HG03103 (cell line): ENCODE measurements around the gene RRAGC.
A peak's percentile ranks its signal among the peaks of the same experiment; 100 is the strongest.

ENCODE experiments used
- ATAC-seq: cut with Tn5 transposase; IDR thresholded peaks from one replicate; pipeline ENCODE4 v1.9.1; 2021; ENCODE audit warnings: low read depth; ENCODE audit not compliant: unreplicated experiment

The RRAGC gene, protein sequence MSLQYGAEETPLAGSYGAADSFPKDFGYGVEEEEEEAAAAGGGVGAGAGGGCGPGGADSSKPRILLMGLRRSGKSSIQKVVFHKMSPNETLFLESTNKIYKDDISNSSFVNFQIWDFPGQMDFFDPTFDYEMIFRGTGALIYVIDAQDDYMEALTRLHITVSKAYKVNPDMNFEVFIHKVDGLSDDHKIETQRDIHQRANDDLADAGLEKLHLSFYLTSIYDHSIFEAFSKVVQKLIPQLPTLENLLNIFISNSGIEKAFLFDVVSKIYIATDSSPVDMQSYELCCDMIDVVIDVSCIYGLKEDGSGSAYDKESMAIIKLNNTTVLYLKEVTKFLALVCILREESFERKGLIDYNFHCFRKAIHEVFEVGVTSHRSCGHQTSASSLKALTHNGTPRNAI

DNA sequence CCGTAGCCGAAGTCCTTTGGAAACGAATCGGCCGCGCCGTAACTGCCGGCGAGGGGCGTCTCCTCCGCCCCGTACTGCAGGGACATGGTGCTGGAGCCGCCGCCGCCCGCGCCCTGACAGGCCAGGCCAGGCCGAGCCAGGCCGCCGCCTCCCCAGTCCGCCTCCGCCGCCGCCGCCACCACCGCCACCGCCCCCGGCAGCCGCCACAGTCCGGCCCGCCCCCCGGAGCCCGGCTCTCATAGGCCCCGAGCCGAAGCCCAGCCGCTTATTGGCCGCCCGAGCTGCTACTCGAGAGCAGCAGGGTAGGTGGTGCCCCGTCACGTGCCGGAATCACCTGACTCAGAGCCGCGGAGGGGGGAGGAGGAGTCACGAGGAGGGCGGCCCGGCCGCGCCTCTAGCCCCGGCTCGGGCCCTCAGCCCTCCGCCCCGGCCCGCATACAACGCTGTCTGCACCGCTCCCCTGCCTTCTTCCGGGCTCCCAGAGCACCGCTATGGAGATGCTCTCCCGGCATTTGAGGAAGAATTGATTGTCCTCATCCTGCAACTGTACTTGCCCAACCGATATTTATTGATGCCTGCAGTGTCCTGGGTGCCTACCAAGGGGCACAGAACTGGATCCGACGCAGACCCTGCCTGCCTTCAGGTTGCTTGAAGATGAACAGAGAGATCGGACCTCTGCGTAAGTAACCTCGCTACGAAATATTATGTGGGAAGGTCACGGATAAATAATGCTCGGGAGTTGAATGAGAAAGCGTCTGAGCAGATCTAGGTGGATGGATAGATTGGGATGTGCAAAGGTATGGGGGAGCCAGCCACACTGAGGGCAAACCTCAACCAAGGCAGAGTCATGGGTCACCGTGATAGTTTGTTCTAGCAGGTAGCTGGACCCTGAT is at the start of gene RRAGC:
RRAGC (minus strand) TSS at position 212 of the 893 bp plus-strand sequence; CDS start at position 86, 126 bp downstream.
- ATAC-seq, result peak; percentile 89

DNA sequence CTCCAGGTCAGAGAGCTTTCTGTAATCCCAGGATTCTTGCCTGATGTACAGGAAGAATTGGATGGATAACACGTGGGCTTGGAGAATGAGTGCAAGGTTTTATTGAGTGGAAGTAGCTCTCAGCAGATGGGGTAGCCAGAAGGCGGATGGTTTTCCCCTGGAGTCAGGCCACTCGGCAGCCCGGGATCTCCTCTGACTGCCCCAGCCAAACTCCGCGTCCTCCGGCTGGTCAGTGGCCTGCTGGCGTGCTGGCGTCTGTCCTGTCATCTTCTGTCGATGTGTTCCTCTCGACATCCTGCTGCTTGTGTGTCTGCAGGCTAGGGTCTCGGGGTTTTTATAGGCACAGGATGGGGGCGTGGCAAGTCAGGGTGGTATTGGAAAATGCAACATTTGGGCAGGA is 49.2 kb upstream of the RRAGC start:
- no peak for ATAC-seq

GRCh38 chr1:38905985-38906384 is 46.4 kb upstream of the RRAGC start:
- no peak for ATAC-seq

GRCh38 chr1:38899560-38899959 is 40.0 kb upstream of the RRAGC start:
- ATAC-seq, result no peak

- no peak for ATAC-seq
Observed at GRCh38 chr1:38898653-38899230, 39.2 kb upstream of the RRAGC start.

GRCh38 chr1:38896169-38896568 is 36.6 kb upstream of the RRAGC start:
- no peak for ATAC-seq

DNA sequence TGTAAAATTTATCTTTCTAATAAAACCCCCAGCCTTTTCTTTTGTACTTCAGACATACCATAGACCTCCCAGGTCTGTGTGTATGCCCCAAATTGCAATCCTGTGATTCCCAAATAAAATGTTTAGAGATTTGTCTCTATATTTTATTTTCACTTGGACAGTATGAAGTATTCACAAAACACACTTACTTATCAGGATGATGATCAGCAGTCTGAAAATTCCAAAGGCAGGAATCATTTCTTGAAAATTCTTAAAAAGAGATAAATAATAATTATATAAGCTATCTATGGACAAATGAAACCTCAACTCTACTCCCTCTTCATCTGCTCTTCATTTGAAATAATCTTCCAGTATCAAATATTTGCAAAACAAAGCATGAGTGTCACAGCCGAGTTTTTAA is 33.4 kb upstream of the RRAGC start:
- no peak for ATAC-seq

DNA sequence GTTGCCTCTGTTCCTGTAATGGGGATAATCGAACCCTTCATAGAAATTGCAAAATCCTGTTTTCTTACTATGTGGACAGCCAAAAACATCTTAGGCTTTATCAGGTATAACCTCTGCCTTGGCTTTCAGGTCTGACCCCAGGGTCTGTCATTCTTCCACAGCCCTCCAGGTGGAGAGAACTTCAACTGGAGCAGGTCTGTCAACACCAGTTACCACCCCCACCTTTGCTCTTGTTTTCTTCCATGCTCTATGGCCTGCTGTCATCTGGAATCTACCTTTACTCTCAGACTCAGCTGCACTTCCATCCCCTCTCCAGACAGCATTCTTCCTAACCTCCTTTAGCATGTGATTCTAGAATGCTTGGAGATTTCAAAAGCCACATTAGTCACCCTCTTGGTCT is 32.2 kb upstream of the RRAGC start:
- ATAC-seq, result no peak

GRCh38 chr1:38889589-38889988 is 30.0 kb upstream of the RRAGC start:
- ATAC-seq, result no peak

DNA sequence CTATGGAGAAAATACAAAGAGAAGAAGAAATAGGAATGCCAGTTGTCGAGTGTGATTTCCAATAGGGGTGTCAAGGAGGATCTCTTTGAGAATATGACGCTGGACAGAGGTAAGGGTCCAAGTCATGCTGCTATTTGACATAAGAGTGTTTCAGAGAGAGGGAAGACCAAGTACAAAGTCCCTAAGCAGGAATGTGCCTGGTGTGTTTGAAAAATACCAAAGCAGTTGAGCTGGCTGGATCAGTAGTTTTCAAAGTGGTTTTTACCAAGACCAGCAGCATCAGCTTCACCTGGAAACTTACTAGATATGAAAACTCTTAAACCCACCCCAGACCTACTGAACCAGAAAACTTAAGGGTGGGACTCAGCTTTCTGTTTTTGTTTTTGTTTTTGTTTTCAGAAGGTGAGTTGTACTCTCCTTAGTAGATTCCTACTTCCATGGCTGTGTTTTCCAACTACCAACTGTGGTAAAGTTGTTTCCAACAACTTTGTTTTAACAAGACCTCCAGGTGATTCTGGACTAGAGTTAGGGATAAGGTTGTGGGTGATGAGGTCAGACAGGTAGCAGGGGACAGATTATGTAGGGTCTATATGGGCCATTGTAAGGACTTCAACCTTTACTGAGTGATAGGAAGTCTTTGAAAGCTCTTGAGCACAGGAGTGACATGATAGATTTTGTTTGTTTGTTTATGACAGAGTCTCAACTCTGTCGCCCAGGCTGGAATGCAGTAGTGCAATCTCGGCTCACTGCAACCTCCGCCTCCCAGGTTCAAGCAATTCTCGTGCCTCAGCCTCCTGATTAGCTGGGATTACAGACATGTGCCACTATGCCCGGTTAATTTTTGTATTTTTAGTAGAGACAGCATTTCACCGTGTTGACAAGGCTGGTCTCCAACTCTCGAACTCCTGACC is 29.1 kb upstream of the RRAGC start:
- ATAC-seq, result no peak

GRCh38 chr1:38885092-38885491 is 25.5 kb upstream of the RRAGC start:
- ATAC-seq, result no peak

DNA sequence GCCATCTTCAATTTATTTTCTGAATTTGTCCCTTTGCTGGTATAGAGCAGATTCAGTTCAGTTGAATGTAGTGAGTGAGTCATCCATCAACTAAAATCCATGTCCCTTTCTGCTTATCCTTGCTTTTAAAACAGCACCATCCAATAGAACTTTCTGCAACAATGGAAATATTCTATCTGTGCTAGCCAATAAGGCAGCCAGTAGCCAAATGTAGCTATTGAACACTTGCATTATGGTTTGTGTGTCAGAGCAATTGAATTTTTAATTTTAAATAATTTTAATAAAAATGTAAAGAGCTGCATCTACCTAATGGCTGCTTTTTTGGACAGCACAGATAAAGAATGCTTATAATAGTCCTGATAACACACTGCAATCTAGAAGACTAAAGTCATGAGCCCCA is 21.9 kb upstream of the RRAGC start, which contains the start of gene GJA9:
GJA9 (minus strand) TSS at position 101 of the 400 bp plus-strand sequence. CDS start 5,489 bp downstream, outside the sequence.
- no peak for ATAC-seq

DNA sequence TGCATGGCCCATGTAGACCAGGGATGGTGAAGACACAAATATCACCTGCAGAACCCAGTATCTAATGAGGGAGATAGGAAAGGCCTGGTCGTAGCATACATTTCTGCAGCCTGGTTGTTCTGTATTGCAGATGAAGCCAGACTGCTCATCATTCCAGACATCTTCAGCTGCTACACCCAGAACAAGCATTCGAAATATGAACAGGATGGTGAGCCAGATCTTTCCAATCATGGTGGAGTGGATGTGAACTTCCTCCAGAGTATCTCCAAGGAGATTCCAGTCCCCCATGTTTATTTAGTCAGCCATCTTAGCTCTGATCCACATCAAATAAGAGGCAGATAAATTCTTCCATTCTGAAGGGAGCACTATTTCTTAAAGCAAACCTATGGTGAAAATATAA is 16.2 kb upstream of the RRAGC start:
- no peak for ATAC-seq

- ATAC-seq, result peak; percentile 94
Observed at GRCh38 chr1:38873027-38873969, 13.7 kb upstream of the RRAGC start, which contains the start of gene MYCBP. TSS of gene MYCBP (minus strand) at chr1:38873348. CDS start at chr1:38873305, 43 bp downstream.

GRCh38 chr1:38872401-38873026 is 12.9 kb upstream of the RRAGC start:
- peak; percentile 13 for ATAC-seq

- no peak for ATAC-seq
Observed at GRCh38 chr1:38870996-38871395, 11.4 kb upstream of the RRAGC start.

DNA sequence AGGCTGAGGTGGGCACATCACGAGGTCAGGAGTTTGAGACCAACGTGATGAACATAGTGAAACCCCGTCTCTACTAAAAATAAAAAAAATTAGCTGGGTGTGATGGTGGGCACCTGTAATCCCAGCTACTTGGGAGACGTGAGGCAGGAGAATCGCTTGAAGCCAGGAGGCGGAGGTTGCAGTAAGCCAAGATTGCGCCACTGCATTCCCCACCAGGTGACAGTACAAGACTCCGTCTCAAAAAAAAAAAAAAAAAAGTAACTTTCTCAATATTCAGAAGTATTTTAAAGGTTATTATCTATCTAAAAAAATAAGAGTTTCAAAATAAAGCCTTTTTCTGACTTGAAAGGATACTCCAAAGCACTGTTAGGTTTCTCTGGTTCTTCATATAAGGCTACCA is 7.6 kb upstream of the RRAGC start:
- no peak for ATAC-seq

DNA sequence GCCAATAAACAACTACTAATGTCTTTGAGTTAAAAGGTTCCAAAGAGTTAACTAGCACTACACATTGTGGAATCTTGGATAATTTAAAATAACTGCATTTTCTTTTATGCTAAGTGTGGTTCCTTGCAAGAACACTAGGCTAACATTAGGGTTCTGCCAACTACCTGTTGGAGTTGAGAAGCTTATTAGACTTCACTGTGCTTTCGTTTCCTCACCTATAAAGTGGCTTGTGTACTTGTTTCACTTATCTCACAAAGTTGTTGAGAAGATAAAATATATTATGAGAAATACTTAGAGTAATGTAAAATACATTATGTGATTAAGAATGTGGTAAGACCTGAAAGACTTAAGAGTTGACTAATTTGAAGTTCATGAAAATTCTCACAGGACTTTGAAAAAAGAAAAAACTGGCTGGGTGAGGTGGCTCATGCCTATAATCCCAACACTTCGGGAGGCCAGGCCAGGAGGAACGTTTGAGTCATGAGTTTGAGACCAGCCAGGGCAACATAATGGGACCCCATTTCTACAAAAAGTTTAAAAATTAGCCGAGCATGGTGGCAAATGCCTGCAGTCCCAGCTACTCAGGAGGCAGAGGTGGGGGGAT is 5.6 kb upstream of the RRAGC start:
- no peak for ATAC-seq
